Myocyte (in vitro differentiated cells): ENCODE data around the gene ERAS. TPM values are rescaled to one million over a fixed set of nuclear protein-coding genes. Genes with fewer than 3 reads are reported as not detected.
"Not testable (repeated sequence)": the region's sequence is repeated elsewhere in the genome, so short reads cannot be mapped to it uniquely, and the experiment has no call there.

Experiments
- DNase-seq: peaks from one replicate; pipeline ENCODE4 v3.0.0-alpha.2; 2012; ENCODE audit warnings: low read depth
- total RNA-seq: library from RNA; depleted of rRNA; stranded (reverse); fragments of >200 nt; gene quantifications from 2 replicates; pipeline ENCODE4 v1.2.3, GENCODE V29; 2014

The ERAS gene
- total RNA-seq, 1 donor from 2014 or later = not detected

- no peak for DNase-seq
These were observed 5.0 kb downstream of the ERAS start for GRCh38 chrX:48831136-48831908.

GRCh38 chrX:48831909-48832291 lies 5.6 kb downstream of the ERAS start:
- DNase-seq = no peak

GRCh38 chrX:48833542-48834138 lies 7.3 kb downstream of the ERAS start:
- DNase-seq = no peak

- DNase-seq = no peak
These were observed 8.0 kb downstream of the ERAS start for GRCh38 chrX:48834383-48834709.

GRCh38 chrX:48835524-48836329 lies 9.4 kb downstream of the ERAS start, which contains the start of gene PCSK1N:
TSS of gene PCSK1N (minus strand) at chrX:48835610. CDS start at chrX:48835532, 78 bp downstream.
- DNase-seq = no peak

- no peak for DNase-seq
These were observed 13.4 kb downstream of the ERAS start for GRCh38 chrX:48839686-48840085.

- DNase-seq = no peak
These were observed 22.5 kb downstream of the ERAS start for GRCh38 chrX:48848847-48849246.

GRCh38 chrX:48852857-48853256 lies 26.5 kb downstream of the ERAS start:
- DNase-seq = no peak

- not testable (repeated sequence) for DNase-seq
These were observed 27.2 kb downstream of the ERAS start for GRCh38 chrX:48853494-48853893.

GRCh38 chrX:48854121-48854804 lies 27.9 kb downstream of the ERAS start:
- DNase-seq = not testable (repeated sequence)

- DNase-seq = peak; percentile 19
These were observed 28.6 kb downstream of the ERAS start for GRCh38 chrX:48854898-48855297.

GRCh38 chrX:48864210-48864609 lies 37.9 kb downstream of the ERAS start:
- DNase-seq = peak; percentile 49

- DNase-seq = not testable (repeated sequence)
These were observed 45.7 kb downstream of the ERAS start for GRCh38 chrX:48872017-48872416.

GRCh38 chrX:48876944-48877343 lies 50.6 kb downstream of the ERAS start:
- not testable (repeated sequence) for DNase-seq

Other genes starting within 250 kb of the ERAS start
- 110 and 139 TPM in 2 replicates for gene WDR13, start 229.0 kb upstream of the ERAS start, total RNA-seq
- gene WAS, start 142.7 kb upstream of the ERAS start, total RNA-seq = 0.19 TPM in 1 of 2 replicates, not detected in the other
- gene SUV39H1, start 129.8 kb upstream of the ERAS start, total RNA-seq = 2.8 and 3.1 TPM in 2 replicates
- not detected in 2 replicates for gene GLOD5, start 64.8 kb upstream of the ERAS start, total RNA-seq
- gene GATA1, start 39.9 kb upstream of the ERAS start, total RNA-seq = not detected in 2 replicates
- 60.8 and 75.5 TPM in 2 replicates for gene HDAC6, start 24.4 kb upstream of the ERAS start, total RNA-seq
- 1.8 and 5.4 TPM in 2 replicates for gene PCSK1N, start 9.1 kb downstream of the ERAS start, total RNA-seq
- gene TIMM17B, start 71.3 kb downstream of the ERAS start, total RNA-seq = 52.4 and 64.3 TPM in 2 replicates
- gene PQBP1, start 71.4 kb downstream of the ERAS start, total RNA-seq = 37.6 and 44.7 TPM in 2 replicates
- 18.2 and 24.4 TPM in 2 replicates for gene SLC35A2, start 85.1 kb downstream of the ERAS start, total RNA-seq
- gene PIM2, start 92.5 kb downstream of the ERAS start, total RNA-seq = 4.6 and 6.2 TPM in 2 replicates
- 27.0 and 27.9 TPM in 2 replicates for gene OTUD5, start 131.1 kb downstream of the ERAS start, total RNA-seq
- 0.10 and 0.21 TPM in 2 replicates for gene KCND1, start 145.3 kb downstream of the ERAS start, total RNA-seq
- 22.4 and 24.4 TPM in 2 replicates for gene GRIPAP1, start 175.8 kb downstream of the ERAS start, total RNA-seq
- gene TFE3, start 216.8 kb downstream of the ERAS start, total RNA-seq = 36.9 and 39.6 TPM in 2 replicates
- not detected in 2 replicates for gene CCDC120, start 232.5 kb downstream of the ERAS start, total RNA-seq
- 7.1 and 7.4 TPM in 2 replicates for gene PRAF2, start 247.5 kb downstream of the ERAS start, total RNA-seq